SU-DHL-6 (cell line): Measurements from ENCODE around the gene TAF11L7.
"Not testable (repeated sequence)": the region's sequence is repeated elsewhere in the genome, so short reads cannot be mapped to it uniquely, and the experiment has no call there.

Experiments used
- H2AFZ ChIP-seq: fragments of 200-600 bp; sonication (generic); 2 replicates; pipeline ENCODE4 v1.6.1; 2014; ENCODE audit warnings: low read depth, mild to moderate bottlenecking, moderate library complexity, mixed read lengths, antibody characterized with exemption, low read length; ENCODE audit not compliant: severe bottlenecking
- H3F3A ChIP-seq: fragments of 200-600 bp; shearing (Covaris generic); 2 replicates; pipeline ENCODE4 v1.6.0; 2016; ENCODE audit warnings: antibody characterized with exemption, mild to moderate bottlenecking; ENCODE audit not compliant: insufficient read depth
- H3K27ac ChIP-seq: fragments of 200-600 bp; sonication (generic); 2 replicates; pipeline ENCODE4 v1.5.1; 2016; ENCODE audit warnings: low read depth, mild to moderate bottlenecking, low read length, moderate library complexity, mixed read lengths
- H3K27me3 ChIP-seq: fragments of 200-600 bp; sonication (generic), shearing (Covaris generic); 2 replicates; pipeline ENCODE4 v1.6.0; 2014; ENCODE audit warnings: mild to moderate bottlenecking, low read length
- H3K36me3 ChIP-seq: fragments of 200-600 bp; sonication (generic); 2 replicates; pipeline ENCODE4 v1.6.1; 2014; ENCODE audit warnings: mild to moderate bottlenecking, low read length, mixed read lengths
- H3K4me2 ChIP-seq: fragments of 300-600, 200-600 bp; shearing (Covaris generic), sonication (generic); 2 replicates; pipeline ENCODE4 v1.6.0; 2014; ENCODE audit warnings: low read length, low read depth, mild to moderate bottlenecking; ENCODE audit not compliant: poor library complexity, severe bottlenecking
- H3K4me3 ChIP-seq: fragments of 200-600 bp; sonication (generic); 2 replicates; pipeline ENCODE4 v1.5.1; 2014; ENCODE audit warnings: antibody characterized with exemption, low read length, mild to moderate bottlenecking, mixed read lengths; ENCODE audit not compliant: insufficient read depth, poor library complexity, severe bottlenecking
- H3K79me2 ChIP-seq: fragments of 200-600 bp; sonication (generic); 2 replicates; pipeline ENCODE4 v1.6.1; 2014; ENCODE audit warnings: mild to moderate bottlenecking, low read length, moderate library complexity; ENCODE audit not compliant: insufficient read depth
- H3K9ac ChIP-seq: fragments of 200-600 bp; sonication (generic); 2 replicates; pipeline ENCODE4 v1.7.0; 2014; ENCODE audit warnings: mild to moderate bottlenecking, low read length
- H3K9me2 ChIP-seq: fragments of 200-600 bp; sonication (generic); replicated peaks from 2 replicates; pipeline ENCODE4 v1.6.1; 2014; ENCODE audit warnings: low read length; ENCODE audit not compliant: insufficient read depth
- H3K9me3 ChIP-seq: fragments of 200-600 bp; sonication (generic); 2 replicates; pipeline ENCODE4 v1.6.1; 2014; ENCODE audit warnings: low read length, mixed read lengths; ENCODE audit not compliant: insufficient read depth
- H4K20me1 ChIP-seq: fragments of 200-600 bp; sonication (generic); 2 replicates; pipeline ENCODE4 v1.6.1; 2014; ENCODE audit warnings: low read depth, mild to moderate bottlenecking, antibody characterized with exemption, low read length, moderate library complexity, mixed read lengths
- EZH2phosphoT487 ChIP-seq: fragments of 200-600 bp; sonication (generic), shearing (Covaris generic); conservative IDR thresholded peaks from 2 replicates; pipeline ENCODE4 v1.6.1; 2018; ENCODE audit warnings: mild to moderate bottlenecking, antibody characterized with exemption, low read length, moderate library complexity, mixed read lengths
- TF ChIP-seq, protein P1 (sequence below): fragments of 200-600 bp; sonication (generic); IDR thresholded peaks from one replicate; pipeline ENCODE4 v1.5.1; 2017; ENCODE audit warnings: antibody characterized with exemption, mild to moderate bottlenecking, low read length, moderate library complexity; ENCODE audit not compliant: insufficient read depth, poor library complexity, severe bottlenecking

Gene TAF11L7

DNA sequence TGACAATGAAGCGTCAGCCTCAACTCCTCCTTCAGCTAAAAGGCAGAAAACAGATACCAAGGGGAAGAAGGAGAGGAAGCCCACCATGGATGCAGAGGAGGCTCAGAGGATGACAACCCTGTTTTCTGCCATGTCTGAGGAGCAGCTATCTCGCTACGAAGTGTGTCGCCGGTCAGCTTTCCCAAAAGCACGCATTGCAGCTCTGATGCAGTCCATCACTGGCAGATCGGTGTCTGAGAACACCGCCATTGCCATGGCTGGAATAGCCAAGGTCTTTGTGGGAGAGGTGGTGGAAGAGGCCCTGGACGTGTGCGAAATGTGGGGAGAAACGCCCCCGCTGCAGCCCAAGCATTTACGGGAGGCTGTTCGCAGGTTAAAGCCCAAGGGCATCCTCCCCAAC lies 19.4 kb upstream of the TAF11L7 start:
- no peaks in the 10 kb centered on the region for H3F3A ChIP-seq
- no peaks in the 10 kb centered on the region for H3K36me3 ChIP-seq
- H3K9me3 ChIP-seq, result no peaks in the 10 kb centered on the region
- H3K27me3 ChIP-seq, result no peaks in the 10 kb centered on the region
- H4K20me1 ChIP-seq, result no peaks in the 10 kb centered on the region
- H2AFZ ChIP-seq, result no peak overlapping the region
- H3K4me3 ChIP-seq, result no peak overlapping the region
- TF ChIP-seq EZH2phosphoT487, result no peak
- TF ChIP-seq, protein P1, sequence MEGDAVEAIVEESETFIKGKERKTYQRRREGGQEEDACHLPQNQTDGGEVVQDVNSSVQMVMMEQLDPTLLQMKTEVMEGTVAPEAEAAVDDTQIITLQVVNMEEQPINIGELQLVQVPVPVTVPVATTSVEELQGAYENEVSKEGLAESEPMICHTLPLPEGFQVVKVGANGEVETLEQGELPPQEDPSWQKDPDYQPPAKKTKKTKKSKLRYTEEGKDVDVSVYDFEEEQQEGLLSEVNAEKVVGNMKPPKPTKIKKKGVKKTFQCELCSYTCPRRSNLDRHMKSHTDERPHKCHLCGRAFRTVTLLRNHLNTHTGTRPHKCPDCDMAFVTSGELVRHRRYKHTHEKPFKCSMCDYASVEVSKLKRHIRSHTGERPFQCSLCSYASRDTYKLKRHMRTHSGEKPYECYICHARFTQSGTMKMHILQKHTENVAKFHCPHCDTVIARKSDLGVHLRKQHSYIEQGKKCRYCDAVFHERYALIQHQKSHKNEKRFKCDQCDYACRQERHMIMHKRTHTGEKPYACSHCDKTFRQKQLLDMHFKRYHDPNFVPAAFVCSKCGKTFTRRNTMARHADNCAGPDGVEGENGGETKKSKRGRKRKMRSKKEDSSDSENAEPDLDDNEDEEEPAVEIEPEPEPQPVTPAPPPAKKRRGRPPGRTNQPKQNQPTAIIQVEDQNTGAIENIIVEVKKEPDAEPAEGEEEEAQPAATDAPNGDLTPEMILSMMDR, result no peak
- H3K27ac ChIP-seq, result no peak overlapping the region
- H3K4me2 ChIP-seq, result no peak overlapping the region
- H3K79me2 ChIP-seq, result no peaks in the 10 kb centered on the region
- H3K9me2 ChIP-seq, result no peaks in the 10 kb centered on the region
- no peak overlapping the region for H3K9ac ChIP-seq

DNA sequence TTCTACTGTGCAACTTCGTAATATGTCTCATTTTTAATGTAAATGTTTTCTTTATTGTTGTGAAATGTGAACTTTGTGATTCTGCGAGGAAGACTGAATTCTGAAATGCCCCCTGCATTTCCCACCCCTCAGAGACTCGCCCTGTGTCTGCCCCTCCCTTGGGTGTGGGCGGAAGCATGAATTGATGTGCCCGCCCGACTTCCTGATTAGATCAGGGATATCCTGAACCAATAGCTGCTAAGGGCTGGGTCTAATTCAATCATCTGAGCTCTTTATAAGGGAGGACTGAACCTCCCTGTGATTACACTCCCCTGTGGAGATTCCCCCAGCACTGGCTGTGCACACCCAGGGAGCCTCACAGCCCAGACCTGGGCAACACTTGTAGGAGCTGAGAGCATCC lies 18.3 kb upstream of the TAF11L7 start, which contains the start of gene TAF11L11:
Gene TAF11L11, plus strand, starts transcription at position 304 of the 400 bp plus-strand sequence.
- H3K27ac ChIP-seq, H3K9me2 ChIP-seq, H3F3A ChIP-seq, H3K9me3 ChIP-seq, H4K20me1 ChIP-seq, H3K27me3 ChIP-seq, H2AFZ ChIP-seq, H3K9ac ChIP-seq, H3K79me2 ChIP-seq, H3K4me3 ChIP-seq, H3K4me2 ChIP-seq, H3K36me3 ChIP-seq: not testable (repeated sequence)

DNA sequence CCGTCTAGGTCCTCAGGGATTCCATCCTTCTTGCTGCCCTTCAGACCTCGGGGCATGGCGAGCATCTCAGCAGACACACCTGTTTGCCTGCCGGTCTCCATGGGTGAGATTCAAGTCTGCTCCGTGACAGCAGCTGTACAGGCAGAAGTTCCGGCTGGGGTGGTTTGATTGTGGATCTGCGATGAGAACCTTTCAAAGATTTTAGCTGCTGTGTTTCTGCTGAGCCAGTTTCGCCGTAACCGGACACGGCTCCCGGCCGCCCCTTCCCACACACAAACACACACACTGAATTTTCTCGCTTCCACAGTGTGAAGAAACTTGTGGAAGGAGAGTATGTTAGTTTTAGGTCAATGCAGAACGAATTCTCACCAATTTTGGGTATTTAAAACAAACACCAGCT lies 12.2 kb upstream of the TAF11L7 start, which contains the start of gene TAF11L10:
Gene TAF11L10, minus strand, starts transcription at position 101 of the 400 bp plus-strand sequence.
- H3K4me3 ChIP-seq, H3K27me3 ChIP-seq, H3K9me2 ChIP-seq, H3F3A ChIP-seq, H4K20me1 ChIP-seq, H3K27ac ChIP-seq, H3K36me3 ChIP-seq, H2AFZ ChIP-seq, H3K4me2 ChIP-seq, H3K9ac ChIP-seq, H3K79me2 ChIP-seq, H3K9me3 ChIP-seq: not testable (repeated sequence)

DNA sequence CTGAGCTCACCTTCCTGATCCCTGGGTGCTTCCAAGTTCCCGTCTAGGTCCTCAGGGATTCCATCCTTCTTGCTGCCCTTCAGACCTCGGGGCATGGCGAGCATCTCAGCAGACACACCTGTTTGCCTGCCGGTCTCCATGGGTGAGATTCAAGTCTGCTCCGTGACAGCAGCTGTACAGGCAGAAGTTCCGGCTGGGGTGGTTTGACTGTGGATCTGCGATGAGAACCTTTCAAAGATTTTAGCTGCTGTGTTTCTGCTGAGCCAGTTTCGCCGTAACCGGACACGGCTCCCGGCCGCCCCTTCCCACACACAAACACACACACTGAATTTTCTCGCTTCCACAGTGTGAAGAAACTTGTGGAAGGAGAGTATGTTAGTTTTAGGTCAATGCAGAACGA lies 8.7 kb upstream of the TAF11L7 start, which contains the start of gene TAF11L9:
Gene TAF11L9, minus strand, starts transcription at position 140 of the 400 bp plus-strand sequence.
- not testable (repeated sequence) for H2AFZ ChIP-seq, H4K20me1 ChIP-seq, H3K4me2 ChIP-seq, H3K27ac ChIP-seq, H3K79me2 ChIP-seq, H3K27me3 ChIP-seq, H3F3A ChIP-seq, H3K36me3 ChIP-seq, H3K4me3 ChIP-seq, H3K9me3 ChIP-seq, H3K9me2 ChIP-seq, H3K9ac ChIP-seq

DNA sequence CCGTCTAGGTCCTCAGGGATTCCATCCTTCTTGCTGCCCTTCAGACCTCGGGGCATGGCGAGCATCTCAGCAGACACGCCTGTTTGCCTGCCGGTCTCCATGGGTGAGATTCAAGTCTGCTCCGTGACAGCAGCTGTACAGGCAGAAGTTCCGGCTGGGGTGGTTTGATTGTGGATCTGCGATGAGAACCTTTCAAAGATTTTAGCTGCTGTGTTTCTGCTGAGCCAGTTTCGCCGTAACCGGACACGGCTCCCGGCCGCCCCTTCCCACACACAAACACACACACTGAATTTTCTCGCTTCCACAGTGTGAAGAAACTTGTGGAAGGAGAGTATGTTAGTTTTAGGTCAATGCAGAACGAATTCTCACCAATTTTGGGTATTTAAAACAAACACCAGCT lies 5.3 kb upstream of the TAF11L7 start, which contains the start of gene TAF11L8:
Gene TAF11L8, minus strand, starts transcription at position 101 of the 400 bp plus-strand sequence.
- H3K27me3 ChIP-seq, H3K79me2 ChIP-seq, H3K27ac ChIP-seq, H3K9me3 ChIP-seq, H3K36me3 ChIP-seq, H3K4me2 ChIP-seq, H4K20me1 ChIP-seq, H3K9ac ChIP-seq, H2AFZ ChIP-seq, H3K4me3 ChIP-seq, H3F3A ChIP-seq, H3K9me2 ChIP-seq: not testable (repeated sequence)
